Activated CD4-positive, CD25-positive, alpha-beta regulatory T cell treated with anti-CD3 and anti-CD28 coated beads, Interleukin-2, amount 50 U/mL, for 72 hours (primary cell): ENCODE measurements around the gene GNL1.
"Not testable (repeated sequence)": the region's sequence is repeated elsewhere in the genome, so short reads cannot be mapped to it uniquely, and the experiment has no call there.

ENCODE experiments used
- DNase-seq: peaks from one replicate; pipeline ENCODE4 v3.0.0; 2021

Gene GNL1

GRCh38 chr6:30529349-30529875, 26.9 kb downstream of the GNL1 start:
- not testable (repeated sequence) for DNase-seq

DNA sequence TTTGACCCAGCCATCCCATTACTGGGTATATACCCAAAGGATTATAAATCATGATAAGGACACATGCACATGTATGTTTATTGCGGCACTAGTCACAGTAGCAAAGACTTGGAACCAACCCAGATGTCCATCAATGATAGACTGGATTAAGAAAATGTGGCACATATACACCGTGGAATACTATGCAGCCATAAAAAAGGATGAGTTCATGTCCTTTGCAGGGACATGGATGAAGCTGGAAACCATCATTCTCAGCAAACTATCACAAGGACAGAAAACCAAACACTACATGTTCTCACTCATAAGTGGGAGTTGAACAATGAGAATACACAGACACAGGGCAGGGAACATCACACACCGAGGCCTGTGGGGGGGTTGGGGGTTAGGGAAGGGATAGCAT, 29.8 kb downstream of the GNL1 start:
- not testable (repeated sequence) for DNase-seq

DNA sequence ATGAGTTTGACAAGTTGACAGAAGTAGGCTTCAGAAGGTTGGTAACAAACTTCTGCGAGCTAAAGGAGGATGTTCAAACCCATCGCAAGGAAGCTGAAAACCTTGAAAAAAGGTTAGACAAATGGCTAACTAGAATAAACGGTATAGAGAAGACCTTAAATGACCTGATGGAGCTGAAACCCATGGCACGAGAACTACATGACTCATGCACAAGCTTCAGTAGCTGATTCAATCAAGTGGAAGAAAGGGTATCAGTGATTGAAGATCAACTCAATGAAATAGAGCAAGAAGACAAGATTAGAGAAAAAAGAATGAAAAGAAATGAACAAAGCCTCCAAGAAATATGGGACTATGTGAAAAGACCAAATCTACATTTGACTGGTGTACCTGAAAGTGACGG, 34.3 kb downstream of the GNL1 start:
- DNase-seq = not testable (repeated sequence)

DNA sequence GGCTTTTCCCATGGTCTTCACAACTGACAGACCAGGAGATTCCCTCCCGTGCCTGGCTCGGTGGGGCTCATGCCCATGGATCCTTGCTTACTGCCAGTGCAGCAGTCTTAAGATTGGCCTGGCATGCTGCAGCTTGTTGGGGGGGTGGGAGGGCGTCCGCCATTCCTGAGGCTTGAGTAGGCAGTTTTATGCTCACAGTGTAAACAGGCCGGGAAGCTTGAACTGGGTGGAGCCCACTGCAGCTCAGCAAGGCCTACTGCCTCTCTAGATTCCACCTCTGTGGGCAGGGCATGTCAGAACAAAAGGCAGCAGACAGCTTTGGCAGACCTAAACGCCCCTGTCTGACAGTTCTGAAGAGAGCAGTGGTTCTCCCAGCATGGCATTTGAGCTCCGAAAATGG, 35.2 kb downstream of the GNL1 start:
- not testable (repeated sequence) for DNase-seq

DNA sequence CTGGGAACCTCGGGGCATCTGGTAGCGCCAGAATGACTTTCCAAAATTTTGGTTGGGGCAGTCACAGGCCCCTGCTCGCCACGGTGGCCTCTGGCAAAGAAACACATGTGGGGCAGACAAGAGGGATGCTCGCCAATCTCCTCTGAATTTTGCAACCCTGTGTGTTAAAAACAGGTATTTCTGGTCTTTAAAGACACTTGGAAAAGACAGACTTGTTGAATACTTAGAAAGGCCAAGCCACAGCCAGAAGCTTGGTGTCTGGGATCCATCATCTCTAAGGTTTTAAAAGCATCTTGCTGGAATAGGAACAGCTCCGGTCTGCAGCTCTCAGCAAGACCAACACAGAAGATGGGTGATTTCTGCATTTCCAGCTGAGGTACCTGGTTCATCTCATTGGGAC, 35.8 kb downstream of the GNL1 start:
- no peak for DNase-seq

DNA sequence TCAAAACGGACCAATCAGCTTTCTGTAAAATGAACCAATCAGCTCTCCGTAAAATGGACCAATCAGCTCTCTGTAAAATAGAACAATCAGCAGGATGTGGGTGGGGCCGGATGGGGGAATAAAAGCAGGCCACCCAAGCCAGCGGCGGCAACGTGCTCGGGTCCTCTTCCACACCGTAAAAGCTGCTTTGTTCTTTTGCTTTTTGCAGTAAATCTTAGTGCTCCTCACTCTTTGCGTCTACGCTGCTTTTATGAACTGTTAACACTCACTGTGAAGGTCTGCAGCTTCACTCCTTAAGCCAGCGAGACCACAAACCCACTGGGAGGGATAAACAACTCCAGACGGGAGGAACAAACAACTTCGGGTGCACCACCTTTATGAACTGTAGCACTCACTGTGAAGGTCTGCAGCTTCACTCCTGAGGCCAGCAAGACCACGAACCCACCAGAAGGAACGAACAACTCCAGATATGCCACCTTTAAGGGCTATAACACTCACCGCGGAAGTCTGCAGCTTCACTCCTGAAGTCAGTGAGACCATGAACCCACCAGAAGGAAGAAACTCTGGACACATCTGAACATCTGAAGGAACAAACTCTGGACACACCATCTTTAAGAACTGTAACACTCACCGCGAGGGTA, 37.7 kb downstream of the GNL1 start:
- not testable (repeated sequence) for DNase-seq

- DNase-seq = not testable (repeated sequence)
These were observed 38.4 kb downstream of the GNL1 start for GRCh38 chr6:30517767-30518504.

DNA sequence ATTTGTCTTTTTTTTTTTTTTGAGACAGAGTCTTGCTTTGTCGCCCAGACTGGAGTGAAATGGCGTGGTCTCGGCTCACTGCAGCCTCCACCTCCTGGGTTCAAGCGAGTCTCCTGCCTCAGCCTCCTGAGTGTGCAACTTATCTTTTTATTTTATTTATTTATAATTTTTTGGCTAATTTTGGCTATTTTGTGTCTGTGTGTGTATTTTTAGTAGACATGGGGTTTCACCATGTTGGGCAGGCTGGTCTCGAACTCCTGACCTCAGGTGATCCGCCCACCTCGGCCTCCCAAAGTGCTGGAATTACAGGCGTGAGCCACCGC, 39.6 kb downstream of the GNL1 start:
- DNase-seq = not testable (repeated sequence)

- DNase-seq = peak; percentile 78
These were observed 40.1 kb downstream of the GNL1 start for GRCh38 chr6:30515944-30516753.

DNA sequence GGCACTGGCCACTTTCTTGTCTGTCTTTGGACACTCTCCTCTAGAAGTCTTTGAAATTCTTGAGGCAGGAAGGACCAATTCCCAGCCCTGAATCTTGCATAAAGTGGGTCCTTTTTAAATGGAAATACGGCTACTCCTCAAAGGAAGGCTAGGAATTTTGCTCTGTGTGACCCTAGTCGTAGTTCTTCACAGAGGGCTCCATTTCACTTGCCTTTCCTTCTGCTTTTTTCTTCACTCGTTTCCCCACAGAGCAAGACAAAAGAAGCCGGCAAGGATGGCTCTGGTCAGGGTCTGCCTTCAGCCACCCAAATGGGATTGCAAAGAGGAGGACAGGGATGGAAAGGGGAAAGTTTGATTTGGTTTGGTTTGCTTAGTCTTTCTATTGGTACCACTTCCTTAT, 41.2 kb downstream of the GNL1 start:
- no peak for DNase-seq

- no peak for DNase-seq
These were observed 42.8 kb downstream of the GNL1 start for GRCh38 chr6:30513451-30513850.

GRCh38 chr6:30511169-30511546, 45.1 kb downstream of the GNL1 start:
- DNase-seq = no peak

DNA sequence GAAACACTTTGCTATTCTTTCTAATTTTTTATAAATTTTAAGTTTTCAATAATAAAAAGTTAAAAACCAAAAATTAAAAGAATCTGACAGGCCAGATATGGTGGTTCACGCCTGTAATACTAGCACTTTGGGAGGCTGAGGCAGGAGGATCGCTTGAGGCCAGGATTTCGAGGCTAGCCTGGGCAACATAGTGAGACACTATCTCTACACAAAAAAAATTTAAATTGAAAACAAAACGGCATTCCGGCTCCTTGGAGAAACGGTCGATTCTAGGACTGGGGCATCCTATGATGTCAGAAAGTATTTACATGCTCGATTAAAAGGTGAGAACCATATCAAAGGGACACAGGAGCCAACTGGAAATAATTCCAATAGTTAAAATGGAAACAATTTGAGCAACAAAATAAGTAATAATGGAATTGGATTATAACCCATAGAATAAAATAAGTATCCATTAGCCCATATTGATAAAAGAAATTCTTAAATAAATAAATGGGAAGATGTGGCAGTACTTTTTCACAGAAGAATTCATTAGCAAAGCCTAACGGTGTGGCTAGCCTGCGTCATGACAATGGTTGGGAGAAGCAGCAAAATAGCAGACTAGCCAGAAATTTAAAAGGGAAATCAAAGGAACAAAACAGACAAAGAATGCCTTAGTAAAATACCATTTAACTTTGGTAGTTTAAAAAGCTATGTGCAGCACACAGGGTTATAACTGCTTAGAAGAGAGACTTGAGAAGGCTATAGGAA, 45.7 kb downstream of the GNL1 start:
- DNase-seq = no peak

- DNase-seq = no peak
These were observed 47.2 kb downstream of the GNL1 start for GRCh38 chr6:30508890-30509736.

GRCh38 chr6:30507849-30508827, 48.2 kb downstream of the GNL1 start:
- DNase-seq = no peak

GRCh38 chr6:30500421-30501355, 55.6 kb downstream of the GNL1 start:
- no peak for DNase-seq

GRCh38 chr6:30498705-30499104, 57.6 kb downstream of the GNL1 start:
- not testable (repeated sequence) for DNase-seq

GRCh38 chr6:30497714-30498113, 58.6 kb downstream of the GNL1 start:
- no peak for DNase-seq

DNA sequence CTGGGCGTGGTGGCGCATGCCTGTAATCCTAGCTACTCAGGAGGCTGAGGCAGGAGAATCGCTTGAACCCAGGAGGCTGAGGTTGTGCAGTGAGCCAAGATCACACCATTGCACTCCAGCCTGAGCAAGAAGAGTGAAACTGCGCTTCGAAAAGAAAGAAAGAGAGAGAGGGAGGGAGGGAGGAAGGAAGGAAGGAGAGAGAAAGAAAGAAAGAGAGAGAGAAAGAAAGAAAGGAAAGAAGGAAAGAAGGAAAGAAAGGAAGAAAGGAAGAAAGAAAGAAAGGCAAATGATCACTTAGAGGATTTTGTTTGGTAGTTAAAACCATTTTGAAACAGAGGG, 59.1 kb downstream of the GNL1 start:
- not testable (repeated sequence) for DNase-seq

GRCh38 chr6:30495993-30496392, 60.3 kb downstream of the GNL1 start:
- no peak for DNase-seq
